K562 (cell line): Measurements from ENCODE around the gene DLGAP1.

ENCODE experiments used
- ARHGAP35 ChIP-seq: fragments of 450-650 bp; IDR thresholded peaks from 2 replicates; pipeline ENCODE4 v1.6.1; 2018; ENCODE audit not compliant: partially characterized antibody
- CTCF ChIP-seq, 3 experiments: IDR thresholded peaks in 2 of 3; conservative IDR thresholded peaks in 1 of 3; 2 replicates each; pipeline ENCODE4 v1.5.1; 2011 to 2012; ENCODE audit warnings: low read length in 3 of 3, mild to moderate bottlenecking in 3 of 3, control low read depth in 2 of 3, improper control_type of control experiment in 1 of 3, inconsistent platforms in 1 of 3, low read depth in 1 of 3, mixed read lengths in 1 of 3, moderate library complexity in 1 of 3; ENCODE audit not compliant: insufficient read depth in 2 of 3
- FOXK2 ChIP-seq, 2 experiments: fragments of 450-650 bp; IDR thresholded peaks in 1 of 2; conservative IDR thresholded peaks in 1 of 2; 2 replicates each; pipeline ENCODE4 v1.6.1; 2016; ENCODE audit warnings: low read depth in 2 of 2, mild to moderate bottlenecking in 1 of 2
- POLR2AphosphoS5 ChIP-seq: IDR thresholded peaks from 2 replicates; pipeline ENCODE4 v1.6.1; 2011; ENCODE audit warnings: mild to moderate bottlenecking, low read depth, low read length, moderate library complexity; ENCODE audit not compliant: control insufficient read depth, insufficient read depth
- RAD51 ChIP-seq: fragments of 450-650 bp; IDR thresholded peaks from 2 replicates; pipeline ENCODE4 v1.7.1; 2016; ENCODE audit warnings: low read depth, mild to moderate bottlenecking, borderline replicate concordance
- SNIP1 ChIP-seq: fragments of 450-650 bp; IDR thresholded peaks from 2 replicates; pipeline ENCODE4 v1.7.1; 2017; ENCODE audit warnings: low read depth, mild to moderate bottlenecking
- TAF15 ChIP-seq: fragments of 200-400 bp; formaldehyde crosslinking; IDR thresholded peaks from 2 replicates; pipeline ENCODE4 v1.6.1; 2017; ENCODE audit warnings: mild to moderate bottlenecking, low read depth, low read length, moderate library complexity
- TCF7L2 ChIP-seq: fragments of 150-350 bp; IDR thresholded peaks from 2 replicates; pipeline ENCODE4 v1.6.1; 2016; ENCODE audit warnings: low read depth, mild to moderate bottlenecking, low read length, moderate library complexity
- ZFX ChIP-seq: sonication (generic); formaldehyde crosslinking; IDR thresholded peaks from 2 replicates; pipeline ENCODE4 v1.8.0; 2022; ENCODE audit warnings: mild to moderate bottlenecking, missing genetic modification reagents, moderate library complexity

- TF ChIP-seq ARHGAP35 = no peak
- no peak for TF ChIP-seq TCF7L2
- TF ChIP-seq SNIP1 = no peak
- no peak for TF ChIP-seq CTCF (IDR thresholded peaks at IDR 0.05 in 2 of 3, conservative IDR thresholded peaks at IDR 0.05 in 1 of 3; ENCODE audit: insufficient read depth in 2 of 3, low read depth in 1 of 3, low read length in 3 of 3)
- no peak for TF ChIP-seq RAD51
- TF ChIP-seq FOXK2 (conservative IDR thresholded peaks at IDR 0.05 in 1 of 2, IDR thresholded peaks at IDR 0.05 in 1 of 2; ENCODE audit: low read depth in 2 of 2) = no peak
- TF ChIP-seq ZFX (CRISPR knock-in tag) = no peak
- TF ChIP-seq TAF15 = no peak
- TF ChIP-seq POLR2AphosphoS5 = no peak
Observed at GRCh38 chr18:4357579-4357978, 97.5 kb downstream of the DLGAP1 start.
